ENCODE measurements around the gene AKR1B15.
A peak's percentile ranks its signal among the peaks of the same experiment; 100 is the strongest.

- TF ChIP-seq CTCF (IDR thresholded peaks at IDR 0.05) (no peak), POLR2AphosphoS5 (IDR thresholded peaks at IDR 0.05) (peak; percentile 52 to 59), POLR2A (IDR thresholded peaks at IDR 0.05; ENCODE audit: low read depth) (no peak), EP300 (IDR thresholded peaks at IDR 0.05) (no peak)
These were observed 44.9 kb downstream of the AKR1B15 start for GRCh38 chr7:134593530-134594392.

Data from esophagus muscularis mucosa (tissue), 4 donors.